Upper lobe of left lung (tissue), 4 donors: ENCODE results near the gene NAP1L4.

Experiments
- CTCF ChIP-seq, 6 experiments: fragments of 450-650 bp in 4 of 6; fragments of 200-600 bp in 2 of 6; sonication (generic) in 2 of 6; IDR thresholded peaks; one replicate each; pipeline ENCODE4 v1.5.1; 2016 to 2019; ENCODE audit warnings: antibody characterized with exemption in 6 of 6
- POLR2AphosphoS5 ChIP-seq, 2 donors: sonication (generic); formaldehyde crosslinking; IDR thresholded peaks; one replicate each; pipeline ENCODE4 v1.5.1; 2017; ENCODE audit warnings: antibody characterized with exemption in 2 of 2

DNA sequence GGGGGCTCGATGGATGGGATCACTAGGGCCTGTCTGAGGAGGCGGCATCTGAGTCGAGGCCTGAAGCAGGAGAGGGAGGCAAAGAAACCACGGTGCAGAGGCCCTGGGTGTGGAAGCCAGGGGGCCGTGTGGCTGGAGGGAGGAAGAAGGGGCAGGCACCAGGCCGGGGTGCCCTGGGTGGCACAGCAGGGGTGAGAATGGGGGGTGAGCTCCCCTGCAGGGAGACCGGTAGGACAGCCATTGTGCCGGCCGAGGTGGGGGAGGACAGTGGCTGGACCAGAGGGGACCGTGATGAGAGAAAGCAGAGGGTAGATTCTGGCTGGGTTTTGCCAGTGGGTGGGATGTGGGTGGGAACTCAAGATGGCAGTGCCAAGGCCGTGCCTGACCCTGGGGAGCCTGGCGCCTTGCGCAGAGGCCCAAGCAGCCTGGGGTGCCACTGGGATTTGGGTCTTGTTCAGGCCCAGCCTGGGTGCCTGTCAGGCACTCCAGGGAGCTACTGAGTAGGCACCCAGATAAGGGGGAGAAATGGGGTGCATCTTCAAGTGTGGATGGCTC, 81.7 kb downstream of the NAP1L4 start:
- TF ChIP-seq CTCF (IDR thresholded peaks at IDR 0.05) (no peak), POLR2AphosphoS5 (IDR thresholded peaks at IDR 0.05) (no peak)
